IMR-90 (cell line): Measurements from ENCODE around the gene FAM163A. TPM values are rescaled to one million over a fixed set of nuclear protein-coding genes. Genes with fewer than 3 reads are reported as not detected.
A peak's percentile ranks its signal among the peaks of the same experiment; 100 is the strongest.

ENCODE experiments used
- ATAC-seq: fragments of 200-7000 bp; cut with Tn5 transposase; 2 replicates; pipeline ENCODE4 v1.9.1; 2020; ENCODE audit warnings: low read depth, mild to moderate bottlenecking, moderate library complexity
- BruUV-seq: library from RNA; stranded (reverse); fragments of 400-500 nt; replicated peaks from 2 replicates; lab custom pipeline; 2021; lab: Mats Ljungman, UMichigan
- CTCF ChIA-PET: fragments of 300-600 bp; formaldehyde crosslinking; extraction: SDS; loops from one replicate; lab custom pipeline; 2021; ENCODE audit warnings: antibody characterized with exemption; lab: Yijun Ruan, JAX
- POLR2A ChIA-PET: fragments of 300-600 bp; sonication (Branson Sonifier 250); formaldehyde crosslinking; loops from one replicate; lab custom pipeline; 2022; ENCODE audit warnings: antibody characterized with exemption; ENCODE audit not compliant: unreplicated experiment; lab: Charles Lee
- DNase-seq: peaks from one replicate; pipeline ENCODE4 v3.0.0; 2013
- H2AFZ ChIP-seq: replicated peaks from 2 replicates; pipeline ENCODE3; 2013; ENCODE audit warnings: low read length, mild to moderate bottlenecking; ENCODE audit not compliant: poor library complexity
- H2AK5ac ChIP-seq: 2 replicates; pipeline ENCODE4 v1.6.1; 2013; ENCODE audit warnings: low read depth, low read length, inconsistent platforms
- H2AK9ac ChIP-seq: replicated peaks from 2 replicates; pipeline ENCODE3; 2013; ENCODE audit warnings: mild to moderate bottlenecking, low read depth, low read length, moderate library complexity; ENCODE audit not compliant: poor library complexity
- H2BK120ac ChIP-seq: 2 replicates; pipeline ENCODE4 v1.6.1; 2013; ENCODE audit warnings: low read depth, low read length, inconsistent platforms
- H2BK15ac ChIP-seq: 3 replicates; pipeline ENCODE4 v1.6.1; 2013; ENCODE audit warnings: low read depth, low read length, inconsistent platforms
- H2BK20ac ChIP-seq: 2 replicates; pipeline ENCODE4 v1.6.1; 2013; ENCODE audit warnings: low read depth, mild to moderate bottlenecking, inconsistent platforms, low read length, moderate library complexity
- H2BK5ac ChIP-seq: 2 replicates; pipeline ENCODE4 v1.6.1; 2013; ENCODE audit warnings: mild to moderate bottlenecking, low read depth, low read length, inconsistent platforms; ENCODE audit not compliant: poor library complexity, severe bottlenecking
- H3K14ac ChIP-seq: replicated peaks from 2 replicates; pipeline ENCODE4 v1.6.1; 2013; ENCODE audit warnings: low read depth, low read length, inconsistent platforms
- H3K18ac ChIP-seq: 2 replicates; pipeline ENCODE4 v1.6.1; 2013; ENCODE audit warnings: low read depth, low read length, control low read depth
- H3K23ac ChIP-seq: 2 replicates; pipeline ENCODE4 v1.6.1; 2013; ENCODE audit warnings: low read depth, low read length, inconsistent platforms
- H3K27ac ChIP-seq: 2 replicates; pipeline ENCODE4 v1.5.1; 2013; ENCODE audit warnings: mild to moderate bottlenecking, control low read depth, low read length; ENCODE audit not compliant: insufficient read depth
- H3K27me3 ChIP-seq: 2 replicates; pipeline ENCODE4 v1.6.1; 2013; ENCODE audit warnings: low read length; ENCODE audit not compliant: control insufficient read depth, insufficient read depth
- H3K36me3 ChIP-seq: 2 replicates; pipeline ENCODE4 v1.6.1; 2013; ENCODE audit warnings: low read length, mixed read lengths; ENCODE audit not compliant: control insufficient read depth, insufficient read depth
- H3K4ac ChIP-seq: 2 replicates; pipeline ENCODE4 v1.6.1; 2013; ENCODE audit warnings: low read depth, low read length, inconsistent platforms
- H3K4me1 ChIP-seq: 2 replicates; pipeline ENCODE4 v1.6.1; 2013; ENCODE audit warnings: low read length, mixed read lengths; ENCODE audit not compliant: control insufficient read depth, insufficient read depth
- H3K4me2 ChIP-seq: 2 replicates; pipeline ENCODE4 v1.6.1; 2013; ENCODE audit warnings: low read depth, mild to moderate bottlenecking, control low read depth, low read length, moderate library complexity
- H3K4me3 ChIP-seq: 2 replicates; pipeline ENCODE4 v1.5.1; 2013; ENCODE audit warnings: low read depth, mild to moderate bottlenecking, control low read depth, low read length, moderate library complexity; ENCODE audit not compliant: insufficient read depth
- H3K56ac ChIP-seq: 2 replicates; pipeline ENCODE4 v1.6.1; 2013; ENCODE audit warnings: low read length, inconsistent platforms; ENCODE audit not compliant: insufficient read depth; ENCODE audit errors: extremely low read depth
- H3K79me1 ChIP-seq, 2 experiments: 2 replicates each; pipeline ENCODE4 v1.6.1; 2013; ENCODE audit warnings: low read length in 2 of 2, inconsistent platforms in 1 of 2, low read depth in 1 of 2
- H3K9ac ChIP-seq: 2 replicates; pipeline ENCODE4 v1.6.1; 2013; ENCODE audit warnings: low read depth, low read length, control low read depth
- H3K9me1 ChIP-seq: 2 replicates; pipeline ENCODE4 v1.6.1; 2013; ENCODE audit warnings: low read length, inconsistent platforms; ENCODE audit not compliant: insufficient read depth
- H3K9me3 ChIP-seq: 2 replicates; pipeline ENCODE4 v1.6.1; 2013; ENCODE audit warnings: low read length; ENCODE audit not compliant: control insufficient read depth, insufficient read depth
- H4K20me1 ChIP-seq: 2 replicates; pipeline ENCODE4 v1.6.1; 2013; ENCODE audit warnings: low read length, inconsistent platforms; ENCODE audit not compliant: insufficient read depth
- H4K5ac ChIP-seq: 2 replicates; pipeline ENCODE4 v1.6.1; 2013; ENCODE audit warnings: mild to moderate bottlenecking, low read depth, low read length, control low read depth
- H4K8ac ChIP-seq, 2 experiments: 2 replicates each; pipeline ENCODE4 v1.6.1; 2013; ENCODE audit warnings: low read depth in 2 of 2, low read length in 2 of 2, control low read depth in 1 of 2, inconsistent platforms in 1 of 2
- H4K91ac ChIP-seq: 2 replicates; pipeline ENCODE4 v1.6.1; 2013; ENCODE audit warnings: low read depth, low read length, inconsistent platforms; ENCODE audit not compliant: insufficient read depth
- BHLHE40 ChIP-seq: fragments of 150-350 bp; IDR thresholded peaks from 2 replicates; pipeline ENCODE4 v1.6.1; 2016; ENCODE audit warnings: mild to moderate bottlenecking, low read depth, low read length
- CEBPB ChIP-seq: IDR thresholded peaks from 2 replicates; pipeline ENCODE4 v1.6.1; 2012; ENCODE audit warnings: low read depth, low read length, improper control_type of control experiment
- CHD1 ChIP-seq: IDR thresholded peaks from 2 replicates; pipeline ENCODE4 v1.6.1; 2012; ENCODE audit warnings: low read depth, low read length, improper control_type of control experiment
- CTCF ChIP-seq: conservative IDR thresholded peaks from 2 replicates; pipeline ENCODE4 v1.5.1; 2012; ENCODE audit warnings: mild to moderate bottlenecking, low read depth, low read length, improper control_type of control experiment
- ELK1 ChIP-seq: fragments of 150-350 bp; IDR thresholded peaks from 2 replicates; pipeline ENCODE4 v1.6.1; 2016; ENCODE audit warnings: low read depth, mild to moderate bottlenecking, low read length, moderate library complexity, borderline replicate concordance
- FOS ChIP-seq: fragments of 150-350 bp; IDR thresholded peaks from 2 replicates; pipeline ENCODE4 v1.6.1; 2016; ENCODE audit warnings: low read depth, low read length
- MAFK ChIP-seq: IDR thresholded peaks from 2 replicates; pipeline ENCODE4 v1.6.1; 2012; ENCODE audit warnings: low read depth, low read length, improper control_type of control experiment
- MAZ ChIP-seq: IDR thresholded peaks from 2 replicates; pipeline ENCODE4 v1.6.1; 2012; ENCODE audit warnings: low read depth, mild to moderate bottlenecking, low read length, improper control_type of control experiment, moderate library complexity, borderline replicate concordance
- NFE2L2 ChIP-seq: fragments of 150-350 bp; IDR thresholded peaks from 2 replicates; pipeline ENCODE4 v1.6.1; 2016; ENCODE audit warnings: low read depth, mild to moderate bottlenecking, low read length
- POLR2A ChIP-seq: IDR thresholded peaks from 2 replicates; pipeline ENCODE4 v1.6.1; 2012; ENCODE audit warnings: mild to moderate bottlenecking, low read depth, low read length
- RAD21 ChIP-seq: IDR thresholded peaks from 2 replicates; pipeline ENCODE4 v1.6.1; 2012; ENCODE audit warnings: low read length, improper control_type of control experiment
- RCOR1 ChIP-seq: IDR thresholded peaks from 2 replicates; pipeline ENCODE4 v1.6.1; 2012; ENCODE audit warnings: mild to moderate bottlenecking, low read length, improper control_type of control experiment; ENCODE audit not compliant: insufficient replicate concordance
- RFX5 ChIP-seq: IDR thresholded peaks from 2 replicates; pipeline ENCODE4 v1.8.0; 2012; ENCODE audit warnings: low read depth, mild to moderate bottlenecking, low read length, moderate library complexity
- SMC3 ChIP-seq: fragments of 150-350 bp; IDR thresholded peaks from 2 replicates; pipeline ENCODE4 v1.6.1; 2016; ENCODE audit warnings: low read depth, mild to moderate bottlenecking, antibody characterized with exemption, low read length, moderate library complexity
- USF2 ChIP-seq: fragments of 150-350 bp; IDR thresholded peaks from 2 replicates; pipeline ENCODE4 v1.6.1; 2017; ENCODE audit warnings: mild to moderate bottlenecking, antibody characterized with exemption, low read length, low read depth
- WGBS, 2 experiments: methylation state at CpG; one replicate each; pipeline versions ENCODE4 v1.1.5 to v1.1.7; 2013; ENCODE audit warnings: missing lambda C conversion rate in 2 of 2; ENCODE audit not compliant: insufficient read length in 1 of 2; ENCODE audit errors: extremely low coverage in 2 of 2; 5-methylcytosine and 5-hydroxymethylcytosine counted together
- dilution Hi-C: fragments of 300-500 bp; cut with HindIII; formaldehyde crosslinking; loops from one replicate; pipeline ENCODE4 v1.14.3; 2018; ENCODE audit warnings: low sequenced_read_pairs; ENCODE audit not compliant: unreplicated experiment
- in situ Hi-C: fragments of 300-500 bp; cut with MboI; formaldehyde crosslinking; loops from 3 replicates; pipeline ENCODE4 v1.14.3; 2019; ENCODE audit warnings: low sequenced_read_pairs, inconsistent platforms, mixed read lengths
- intact Hi-C: fragments of 100-400 bp; cut with micrococcal nuclease; formaldehyde crosslinking; loops from 2 replicates; pipeline ENCODE4 v1.10.0; 2022
- polyA plus RNA-seq, 3 experiments: library from polyadenylated mRNA; depleted of rRNA; stranded (reverse); fragments of >200 nt; gene quantifications; 2 replicates each; pipeline ENCODE4 v1.2.3, GENCODE V29; 2012; ENCODE audit warnings: low replicate concordance in 1 of 3
- total RNA-seq: library from RNA; depleted of rRNA; stranded (reverse); fragments of >200 nt; gene quantifications from 2 replicates; pipeline ENCODE4 v1.2.3, GENCODE V29; 2012

The FAM163A gene
- total and polyA plus RNA-seq, 2 of the 4 experiments (the other 2 are of a cell fraction): not detected

GRCh38 chr1:179816196-179816960 is 73.3 kb downstream of the FAM163A start:
- peaks cover 5% of the 10 kb centered on the region; the same call in 1 of the 2 replicates for H3K9me1 ChIP-seq
- no peak overlapping the region for H3K14ac ChIP-seq
- in situ Hi-C loops (loop anchor here (25.0 kb wide), 1 partner anchor 579 kb away; the partner anchor contains the start of gene ABL2), intact Hi-C loops (no loop called here), dilution Hi-C loops (no loop called here)
- no peaks in the 10 kb centered on the region for H3K9me3 ChIP-seq
- no peak overlapping the region for H4K8ac ChIP-seq
- no peak overlapping the region for H3K9ac ChIP-seq
- no peak overlapping the region; the same call in 1 of the 2 replicates for H2AK5ac ChIP-seq
- H4K91ac ChIP-seq: no peak overlapping the region
- H3K27ac ChIP-seq: no peak overlapping the region
- no peak overlapping the region for H4K5ac ChIP-seq
- CTCF ChIA-PET: interaction anchor here (6.2 kb wide), 1 partner anchor 111 kb away, joined by 104 read pairs; no protein-coding TSS in a partner anchor
- peak; percentile 21 for DNase-seq
- H3K4ac ChIP-seq: no peak overlapping the region
- no peak overlapping the region for H3K56ac ChIP-seq
- POLR2A ChIA-PET: no interaction called here
- no peak overlapping the region for H2BK5ac ChIP-seq
- peaks cover 22% of the 10 kb centered on the region for H3K27me3 ChIP-seq
- BruUV-seq: no TSS peak
- no peak overlapping the region for H2AK9ac ChIP-seq
- H3K4me1 ChIP-seq: peaks cover 22% of the 10 kb centered on the region
- H3K36me3 ChIP-seq: no peaks in the 10 kb centered on the region
- no peak overlapping the region for H3K23ac ChIP-seq
- no peak overlapping the region for H2BK120ac ChIP-seq
- H4K20me1 ChIP-seq: no peaks in the 10 kb centered on the region
- no peak overlapping the region for H3K18ac ChIP-seq
- no peaks in the 10 kb centered on the region for H3K79me1 ChIP-seq
- H3K4me3 ChIP-seq: no peak overlapping the region
- no peak overlapping the region for H3K4me2 ChIP-seq
- no peak for ATAC-seq
- H2BK15ac ChIP-seq: no peak overlapping the region
- no peak overlapping the region for H2AFZ ChIP-seq
- no peak overlapping the region for H2BK20ac ChIP-seq
- WGBS, 2 experiments: 57% methylated on average over 4 of the region's 17 CpGs; no CpG with 5 or more reads in 1 of the 2 experiments
- TF ChIP-seq FOS (no peak), MAFK (no peak), USF2 (no peak), CEBPB (no peak), MAZ (no peak), RFX5 (no peak), CHD1 (no peak), POLR2A (no peak), SMC3 (no peak), BHLHE40 (no peak), CTCF (no peak), NFE2L2 (no peak), ELK1 (no peak), RCOR1 (no peak), RAD21 (no peak)
